ENCODE results near the gene CLEC4G.

CLEC4G gene

DNA sequence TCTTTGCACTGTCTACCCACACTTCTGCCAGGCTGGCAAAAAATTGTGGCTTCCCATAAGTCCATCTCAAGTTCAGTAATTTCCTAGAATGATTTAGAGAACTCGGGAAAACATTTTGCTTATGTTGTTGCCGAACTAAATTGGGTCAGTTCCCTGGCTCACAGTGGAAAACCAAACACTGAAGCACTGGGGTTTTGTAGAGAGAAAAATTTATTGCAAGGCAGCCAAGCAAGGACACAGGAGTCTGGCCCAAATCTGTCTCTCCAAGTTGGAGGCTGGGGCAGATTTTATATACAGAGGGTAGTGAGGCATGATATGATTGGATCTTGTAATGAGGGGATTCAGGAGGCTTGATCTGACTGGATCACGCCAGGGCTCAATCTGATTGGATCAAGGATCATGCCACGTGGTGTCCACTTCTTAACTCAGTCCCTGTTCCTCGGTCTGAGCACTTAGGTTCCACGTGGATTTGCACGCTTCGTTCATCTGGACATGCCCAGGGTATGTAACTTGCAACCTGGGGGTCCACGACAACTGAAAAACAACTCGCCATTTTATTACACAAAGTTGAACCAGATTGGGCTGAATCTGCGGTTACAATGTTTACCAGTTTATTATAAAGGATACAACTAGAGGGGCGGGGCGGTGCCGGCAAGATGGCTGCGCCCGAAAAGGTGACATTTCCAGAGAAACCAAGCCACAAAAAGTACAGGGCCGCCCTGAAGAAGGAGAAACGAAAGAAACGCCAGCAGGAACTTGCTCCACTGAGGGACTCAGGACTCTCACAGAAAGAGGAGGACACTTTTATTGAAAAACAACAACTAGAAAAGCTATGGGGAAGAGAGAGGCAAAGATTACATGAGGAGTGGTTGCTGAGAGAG, 8.1 kb upstream of the CLEC4G start:
- H3K4me3 ChIP-seq (ENCODE audit: low read depth, low read length): no peak overlapping the region
- TF ChIP-seq, protein P1, sequence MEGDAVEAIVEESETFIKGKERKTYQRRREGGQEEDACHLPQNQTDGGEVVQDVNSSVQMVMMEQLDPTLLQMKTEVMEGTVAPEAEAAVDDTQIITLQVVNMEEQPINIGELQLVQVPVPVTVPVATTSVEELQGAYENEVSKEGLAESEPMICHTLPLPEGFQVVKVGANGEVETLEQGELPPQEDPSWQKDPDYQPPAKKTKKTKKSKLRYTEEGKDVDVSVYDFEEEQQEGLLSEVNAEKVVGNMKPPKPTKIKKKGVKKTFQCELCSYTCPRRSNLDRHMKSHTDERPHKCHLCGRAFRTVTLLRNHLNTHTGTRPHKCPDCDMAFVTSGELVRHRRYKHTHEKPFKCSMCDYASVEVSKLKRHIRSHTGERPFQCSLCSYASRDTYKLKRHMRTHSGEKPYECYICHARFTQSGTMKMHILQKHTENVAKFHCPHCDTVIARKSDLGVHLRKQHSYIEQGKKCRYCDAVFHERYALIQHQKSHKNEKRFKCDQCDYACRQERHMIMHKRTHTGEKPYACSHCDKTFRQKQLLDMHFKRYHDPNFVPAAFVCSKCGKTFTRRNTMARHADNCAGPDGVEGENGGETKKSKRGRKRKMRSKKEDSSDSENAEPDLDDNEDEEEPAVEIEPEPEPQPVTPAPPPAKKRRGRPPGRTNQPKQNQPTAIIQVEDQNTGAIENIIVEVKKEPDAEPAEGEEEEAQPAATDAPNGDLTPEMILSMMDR (IDR thresholded peaks at IDR 0.05; ENCODE audit: low read depth, low read length): no peak

DNA sequence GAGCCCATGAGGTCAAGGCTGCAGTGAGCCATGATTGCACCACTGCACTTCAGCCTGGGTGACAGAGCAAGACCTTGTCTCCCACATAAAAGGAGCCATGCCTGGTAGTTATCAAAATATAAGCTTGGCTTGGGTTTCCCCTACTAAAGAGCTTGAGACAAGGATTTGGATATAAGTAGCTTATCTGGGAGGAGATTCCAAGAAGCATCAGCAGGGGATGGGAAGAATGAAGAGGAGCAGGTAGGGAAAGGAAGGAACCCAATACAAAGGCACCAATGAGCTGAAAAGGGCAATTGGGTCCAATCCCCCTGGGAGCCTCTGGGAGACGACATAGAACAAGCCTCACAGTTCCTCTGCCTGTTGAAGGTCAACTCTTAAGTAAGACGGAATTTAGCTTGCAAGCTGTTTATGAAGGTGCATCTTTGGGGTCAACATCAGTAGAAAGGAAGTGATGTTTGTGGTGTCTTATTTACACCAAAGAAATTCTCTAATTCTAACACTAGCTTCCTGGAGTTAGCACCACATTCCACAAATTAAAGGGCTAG, 7.4 kb upstream of the CLEC4G start:
- TF ChIP-seq, protein P1 (IDR thresholded peaks at IDR 0.05; ENCODE audit: low read depth, low read length): no peak
- no peak overlapping the region for H3K4me3 ChIP-seq (ENCODE audit: low read depth, low read length)

DNA sequence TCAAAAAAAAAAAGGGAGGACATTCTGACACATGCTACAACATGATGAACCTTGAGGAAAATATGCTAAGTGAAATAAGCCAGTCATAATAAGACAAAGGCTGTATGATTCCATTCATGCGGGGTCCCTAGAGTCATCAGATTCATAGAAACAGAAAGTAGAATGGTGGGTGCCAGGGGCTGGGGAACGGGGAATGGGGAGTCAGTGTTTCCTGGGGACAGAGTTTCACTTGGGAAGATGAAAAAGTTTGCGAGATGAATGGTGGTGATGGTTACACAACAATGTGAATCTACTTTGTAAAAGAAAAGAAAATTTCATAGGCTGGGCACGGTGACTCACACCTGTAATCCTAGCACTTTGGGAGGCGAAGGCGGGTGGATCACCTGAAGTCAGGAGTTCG, 6.1 kb upstream of the CLEC4G start:
- TF ChIP-seq, protein P1 (IDR thresholded peaks at IDR 0.05; ENCODE audit: low read depth, low read length): no peak
- no peak overlapping the region for H3K4me3 ChIP-seq (ENCODE audit: low read depth, low read length)

- no peak overlapping the region for H3K4me3 ChIP-seq (ENCODE audit: low read depth, low read length)
- TF ChIP-seq, protein P1 (IDR thresholded peaks at IDR 0.05; ENCODE audit: low read depth, low read length): no peak
Observed at GRCh38 chr19:7737215-7737614, 5.3 kb upstream of the CLEC4G start.

- no peak overlapping the region for H3K4me3 ChIP-seq (ENCODE audit: low read depth, low read length)
- TF ChIP-seq, protein P1 (IDR thresholded peaks at IDR 0.05; ENCODE audit: low read depth, low read length): no peak
Observed at GRCh38 chr19:7736148-7736547, 4.2 kb upstream of the CLEC4G start.

GRCh38 chr19:7734220-7735203, 2.6 kb upstream of the CLEC4G start:
- TF ChIP-seq, protein P1 (IDR thresholded peaks at IDR 0.05; ENCODE audit: low read depth, low read length): no peak
- no peak overlapping the region for H3K4me3 ChIP-seq (ENCODE audit: low read depth, low read length)
